ENCODE measurements around the gene LAMA3.

GRCh38 chr18:23824669-23825068 lies 135.4 kb downstream of the LAMA3 start:
- TF ChIP-seq POLR2AphosphoS5 (IDR thresholded peaks at IDR 0.05; ENCODE audit: low read depth, low read length): no peak
- TF ChIP-seq POLR2A (IDR thresholded peaks at IDR 0.05; ENCODE audit: low read depth, low read length): no peak
- no peak for TF ChIP-seq TAF1 (IDR thresholded peaks at IDR 0.05; ENCODE audit: low read depth, low read length)
- no peak for TF ChIP-seq SPI1 (IDR thresholded peaks at IDR 0.05; ENCODE audit: low read depth, low read length)
- TF ChIP-seq POU2F2 (IDR thresholded peaks at IDR 0.05; ENCODE audit: low read depth, low read length): no peak

All from GM12891 (cell line).